Prostate gland (tissue), 2 donors: Measurements from ENCODE around the gene TMEM238. TPM values are rescaled to one million over a fixed set of nuclear protein-coding genes. Genes with fewer than 3 reads are reported as not detected.

Experiments used
- DNase-seq: peaks from one replicate; pipeline ENCODE4 v3.0.0-alpha.2; 2019; ENCODE audit warnings: low spot score
- H3K27ac ChIP-seq, 2 donors: fragments of 200-600 bp; sonication (generic); 2 replicates each; pipeline ENCODE4 v1.5.1; 2017 to 2019
- H3K27me3 ChIP-seq: fragments of 200-600 bp; sonication (generic); replicated peaks from 2 replicates; pipeline ENCODE4 v1.5.1; 2019; ENCODE audit not compliant: insufficient read depth
- H3K36me3 ChIP-seq, 2 donors: fragments of 200-600 bp; sonication (generic); 1 replicate in 1 of 2; 2 replicates in 1 of 2; pipeline versions ENCODE4 v1.5.1 to v1.8.1; 2017 to 2019
- H3K4me1 ChIP-seq: fragments of 200-600 bp; sonication (generic); replicated peaks from 2 replicates; pipeline ENCODE4 v1.5.1; 2019
- H3K4me3 ChIP-seq, 2 donors: fragments of 200-600 bp; sonication (generic); 2 replicates each; pipeline ENCODE4 v1.5.1; 2017 to 2019
- H3K9me3 ChIP-seq: fragments of 200-600 bp; sonication (generic); 2 replicates; pipeline ENCODE4 v1.5.1; 2017
- POLR2A ChIP-seq: fragments of 450-650 bp; IDR thresholded peaks from one replicate; pipeline ENCODE4 v1.6.1; 2016; ENCODE audit warnings: antibody characterized with exemption, mild to moderate bottlenecking
- POLR2AphosphoS5 ChIP-seq: sonication (generic); formaldehyde crosslinking; IDR thresholded peaks from one replicate; pipeline ENCODE4 v1.6.1; 2017; ENCODE audit warnings: antibody characterized with exemption
- WGBS: methylation state at CpG from one replicate; pipeline ENCODE4 v1.1.5; 2018; 5-methylcytosine and 5-hydroxymethylcytosine counted together
- intact Hi-C: fragments of 100-400 bp; cut with DNase I; formaldehyde crosslinking; loops from one replicate; pipeline ENCODE4 v1.14.2; 2022
- total RNA-seq, 2 donors: library from RNA; depleted of rRNA; stranded (reverse); fragments of >200 nt; gene quantifications; one replicate each; pipeline ENCODE4 v1.1.0, GENCODE V29; 2016
- TF ChIP-seq, protein P1 (sequence below), 4 experiments: fragments of 200-600 bp in 2 of 4; fragments of 450-650 bp in 2 of 4; sonication (generic) in 2 of 4; IDR thresholded peaks; 1 replicate in 3 of 4; 2 replicates in 1 of 4; pipeline ENCODE4 v1.5.1; 2016 to 2019; ENCODE audit warnings: antibody characterized with exemption in 4 of 4, mild to moderate bottlenecking in 2 of 4, moderate library complexity in 2 of 4

TMEM238 gene
- total RNA-seq, 2 donors from 2014 or later: 19.6 to 116 TPM

DNA sequence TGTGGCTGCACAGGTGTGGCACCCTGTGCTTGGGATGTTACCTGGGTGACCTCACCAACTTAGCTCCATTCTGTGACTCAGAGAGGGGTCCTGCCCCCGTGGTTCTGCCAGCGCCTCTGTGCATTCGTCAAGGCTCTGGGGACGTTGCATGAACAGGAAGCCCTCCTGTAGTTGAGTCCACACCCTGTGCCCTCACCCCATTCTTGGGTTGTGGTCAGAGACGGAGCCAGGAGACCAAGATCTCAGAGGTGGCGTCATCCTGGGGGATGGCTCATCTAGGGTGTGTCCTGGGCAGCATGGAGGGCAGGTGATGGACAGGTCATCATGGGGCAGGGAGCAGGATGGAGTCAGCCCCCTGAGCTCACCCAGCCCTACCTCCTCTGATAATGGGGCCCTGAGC is 32.1 kb downstream of the TMEM238 start:
- Histone ChIP-seq H3K27ac (no peak overlapping the region), H3K4me1 (peaks cover 5% of the 10 kb centered on the region), H3K27me3 (peaks cover 3% of the 10 kb centered on the region), H3K36me3 (no peaks in the 10 kb centered on the region), H3K9me3 (no peaks in the 10 kb centered on the region), H3K4me3 (no peak overlapping the region)
- 71% methylated on average over 6 of the region's 6 CpGs for WGBS
- intact Hi-C loops: no loop called here
- TF ChIP-seq, protein P1, sequence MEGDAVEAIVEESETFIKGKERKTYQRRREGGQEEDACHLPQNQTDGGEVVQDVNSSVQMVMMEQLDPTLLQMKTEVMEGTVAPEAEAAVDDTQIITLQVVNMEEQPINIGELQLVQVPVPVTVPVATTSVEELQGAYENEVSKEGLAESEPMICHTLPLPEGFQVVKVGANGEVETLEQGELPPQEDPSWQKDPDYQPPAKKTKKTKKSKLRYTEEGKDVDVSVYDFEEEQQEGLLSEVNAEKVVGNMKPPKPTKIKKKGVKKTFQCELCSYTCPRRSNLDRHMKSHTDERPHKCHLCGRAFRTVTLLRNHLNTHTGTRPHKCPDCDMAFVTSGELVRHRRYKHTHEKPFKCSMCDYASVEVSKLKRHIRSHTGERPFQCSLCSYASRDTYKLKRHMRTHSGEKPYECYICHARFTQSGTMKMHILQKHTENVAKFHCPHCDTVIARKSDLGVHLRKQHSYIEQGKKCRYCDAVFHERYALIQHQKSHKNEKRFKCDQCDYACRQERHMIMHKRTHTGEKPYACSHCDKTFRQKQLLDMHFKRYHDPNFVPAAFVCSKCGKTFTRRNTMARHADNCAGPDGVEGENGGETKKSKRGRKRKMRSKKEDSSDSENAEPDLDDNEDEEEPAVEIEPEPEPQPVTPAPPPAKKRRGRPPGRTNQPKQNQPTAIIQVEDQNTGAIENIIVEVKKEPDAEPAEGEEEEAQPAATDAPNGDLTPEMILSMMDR (IDR thresholded peaks at IDR 0.05): no peak
- TF ChIP-seq POLR2A: no peak
- no peak for TF ChIP-seq POLR2AphosphoS5
- DNase-seq: no peak

DNA sequence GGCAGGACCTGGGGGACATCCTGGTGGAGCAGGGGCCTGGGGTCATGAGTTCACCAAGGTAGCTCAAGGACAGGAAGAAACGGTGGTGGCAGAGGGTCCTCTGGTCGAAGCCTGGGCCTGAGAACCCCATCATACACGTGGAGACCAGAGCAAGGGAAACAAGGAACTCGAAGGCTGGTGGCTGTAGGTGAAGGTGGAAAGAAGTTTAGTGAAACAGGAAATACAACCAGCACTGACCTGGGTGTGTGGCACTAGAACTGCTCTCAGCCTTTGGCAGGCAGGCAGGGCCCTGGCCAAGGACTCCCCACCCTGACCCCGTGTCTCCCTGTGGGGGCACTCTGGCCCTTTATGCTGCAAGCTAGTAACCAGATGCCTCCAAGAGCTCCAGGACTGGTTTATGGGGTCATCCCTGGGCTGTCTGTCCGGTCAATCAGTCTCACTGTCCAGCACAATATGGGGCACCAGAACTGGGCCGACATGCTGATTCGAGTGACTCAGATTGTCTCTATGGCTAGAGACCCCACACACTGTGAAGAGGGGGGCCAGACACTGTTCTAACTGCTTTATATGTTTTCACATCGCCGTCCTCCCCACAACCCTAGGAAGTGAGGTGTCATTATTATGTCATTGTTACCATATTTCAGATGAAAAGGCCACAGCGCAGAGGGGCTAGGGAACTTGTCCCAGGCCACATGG is 33.3 kb downstream of the TMEM238 start:
- Histone ChIP-seq H3K27ac (no peak overlapping the region), H3K9me3 (no peaks in the 10 kb centered on the region), H3K4me1 (peaks cover 5% of the 10 kb centered on the region), H3K27me3 (peaks cover 3% of the 10 kb centered on the region), H3K36me3 (no peaks in the 10 kb centered on the region), H3K4me3 (no peak overlapping the region)
- 65% methylated on average over 11 of the region's 11 CpGs for WGBS
- TF ChIP-seq, protein P1 (IDR thresholded peaks at IDR 0.05): no peak
- TF ChIP-seq POLR2AphosphoS5 (no peak), POLR2A (no peak)
- DNase-seq: no peak
- intact Hi-C loops: no loop called here

DNA sequence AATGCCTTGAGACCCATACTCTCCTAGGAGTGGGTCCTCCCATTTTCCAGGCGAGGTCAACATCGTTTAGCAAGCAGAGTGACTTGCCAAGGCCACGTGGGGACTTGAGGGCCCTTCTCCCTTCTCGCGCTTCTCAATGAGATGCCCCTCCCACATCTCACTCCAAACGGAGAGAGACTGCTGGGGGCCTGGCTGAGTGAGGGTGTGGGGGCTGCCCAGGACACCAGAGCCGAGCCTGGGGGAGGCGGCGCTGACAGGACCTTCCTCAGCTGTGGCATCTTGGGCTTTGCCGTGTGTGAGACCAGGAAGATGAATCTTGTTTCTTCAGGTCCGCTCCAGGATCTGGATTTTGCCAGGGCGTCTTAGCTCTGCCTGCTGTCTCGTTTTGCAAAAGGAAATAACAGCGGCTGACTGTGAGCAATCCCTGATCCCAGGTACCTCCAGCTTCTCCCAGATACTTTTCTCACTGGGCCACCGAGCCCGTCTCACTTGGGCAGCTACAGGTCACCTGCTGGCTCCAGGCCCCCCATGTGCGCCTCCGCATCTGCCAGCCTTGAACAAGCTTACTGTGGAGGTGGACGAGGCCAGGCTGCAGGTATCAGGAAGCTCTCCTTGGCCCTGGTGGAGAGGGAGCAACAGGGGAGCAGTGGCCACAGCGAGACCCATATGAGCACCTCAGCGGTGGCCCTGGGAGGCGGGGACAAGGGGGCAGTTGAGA is 35.6 kb downstream of the TMEM238 start:
- intact Hi-C loops: no loop called here
- no peak overlapping the region for H3K4me3 ChIP-seq
- 70% methylated on average over 22 of the region's 22 CpGs for WGBS
- no peak overlapping the region for H3K27ac ChIP-seq
- no peak for DNase-seq
- H3K36me3 ChIP-seq: no peaks in the 10 kb centered on the region
- TF ChIP-seq POLR2A (no peak), POLR2AphosphoS5 (no peak)
- TF ChIP-seq, protein P1 (IDR thresholded peaks at IDR 0.05): no peak
- H3K9me3 ChIP-seq: no peaks in the 10 kb centered on the region
- peaks cover 3% of the 10 kb centered on the region for H3K4me1 ChIP-seq
- peaks cover 3% of the 10 kb centered on the region for H3K27me3 ChIP-seq

DNA sequence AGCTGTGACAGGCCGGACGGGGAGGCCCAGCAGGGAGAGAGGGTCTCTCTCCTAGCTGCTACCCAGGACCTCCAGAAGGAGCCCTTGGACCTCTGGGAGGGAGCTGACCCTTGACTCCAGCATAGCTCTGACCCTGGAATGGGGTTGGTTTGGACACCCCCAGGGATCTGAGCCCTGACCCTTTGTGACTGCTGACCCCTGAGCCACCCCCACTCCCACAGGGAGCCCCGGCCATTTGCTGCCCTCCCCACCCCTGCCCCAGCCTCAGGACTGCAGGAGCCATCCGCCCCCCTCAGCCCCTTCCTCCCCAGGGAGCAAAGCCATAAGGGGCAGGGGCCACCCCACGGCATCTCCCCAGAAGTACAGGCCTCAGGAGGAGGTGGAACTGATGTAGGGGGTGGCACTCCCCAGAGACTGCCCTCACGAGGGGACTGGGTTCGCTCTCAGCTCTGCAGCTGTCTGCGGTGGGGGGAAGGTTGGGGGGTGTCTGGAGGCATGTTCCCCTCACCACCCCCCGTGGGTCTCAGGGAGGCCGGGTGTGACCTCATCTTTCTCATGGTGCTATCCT is 36.6 kb downstream of the TMEM238 start:
- no peaks in the 10 kb centered on the region for H3K9me3 ChIP-seq
- no peaks in the 10 kb centered on the region for H3K4me1 ChIP-seq
- DNase-seq: no peak
- no peak overlapping the region for H3K27ac ChIP-seq
- intact Hi-C loops: no loop called here
- H3K4me3 ChIP-seq: no peak overlapping the region
- peaks cover 2% of the 10 kb centered on the region for H3K27me3 ChIP-seq
- WGBS: 89% methylated on average over 10 of the region's 10 CpGs
- no peak for TF ChIP-seq POLR2AphosphoS5
- TF ChIP-seq, protein P1 (IDR thresholded peaks at IDR 0.05): no peak
- no peaks in the 10 kb centered on the region for H3K36me3 ChIP-seq
